Astrocyte (in vitro differentiated cells and primary cell): Measurements from ENCODE around the gene LRRC10B. TPM values are rescaled to one million over a fixed set of nuclear protein-coding genes. Genes with fewer than 3 reads are reported as not detected.

Experiments
- DNase-seq: peaks from one replicate; pipeline ENCODE4 v3.0.0-alpha.2; 2010; ENCODE audit warnings: low read depth
- FAIRE-seq: peaks from 2 replicates; lab custom pipeline; 2011; peaks lifted over from hg19 to GRCh38; lab: Jason Lieb, UNC
- H2AFZ ChIP-seq: 2 replicates; pipeline ENCODE4 v1.6.0; 2012; ENCODE audit warnings: low read depth, low read length, inconsistent platforms
- H3K27ac ChIP-seq: 2 replicates; pipeline ENCODE4 v1.5.1; 2011; ENCODE audit warnings: low read depth, low read length, inconsistent platforms
- H3K27me3 ChIP-seq: 2 replicates; pipeline ENCODE4 v1.6.0; 2011; ENCODE audit warnings: low read length, inconsistent platforms; ENCODE audit not compliant: insufficient read depth
- H3K36me3 ChIP-seq: 2 replicates; pipeline ENCODE4 v1.5.1; 2011; ENCODE audit warnings: low read length, inconsistent platforms; ENCODE audit not compliant: insufficient read depth
- H3K4me1 ChIP-seq: 2 replicates; pipeline ENCODE4 v1.5.1; 2011; ENCODE audit warnings: low read length, inconsistent platforms; ENCODE audit not compliant: insufficient read depth
- H3K4me2 ChIP-seq: 2 replicates; pipeline ENCODE4 v1.6.0; 2012; ENCODE audit warnings: low read length, inconsistent platforms
- H3K4me3 ChIP-seq: 2 replicates; pipeline ENCODE4 v1.5.1; 2011; ENCODE audit warnings: low read depth, mild to moderate bottlenecking, low read length, inconsistent platforms; ENCODE audit not compliant: insufficient read depth
- H3K79me2 ChIP-seq: 2 replicates; pipeline ENCODE4 v1.6.0; 2012; ENCODE audit warnings: mild to moderate bottlenecking, low read length, inconsistent platforms; ENCODE audit not compliant: insufficient read depth
- H3K9ac ChIP-seq: 2 replicates; pipeline ENCODE4 v1.6.0; 2012; ENCODE audit warnings: mild to moderate bottlenecking, low read length, inconsistent platforms
- H3K9me3 ChIP-seq: 2 replicates; pipeline ENCODE4 v1.5.1; 2012; ENCODE audit warnings: low read depth, mild to moderate bottlenecking, low read length, inconsistent platforms; ENCODE audit not compliant: insufficient read depth
- H4K20me1 ChIP-seq: 2 replicates; pipeline ENCODE4 v1.6.0; 2012; ENCODE audit warnings: low read length, inconsistent platforms; ENCODE audit not compliant: insufficient read depth
- H3K27ac Mint-ChIP-seq: one replicate; pipeline ENCODE4 v1.8.0; 2021; ENCODE audit warnings: mild to moderate bottlenecking, mixed read lengths; ENCODE audit not compliant: unreplicated experiment
- H3K27me3 Mint-ChIP-seq: one replicate; pipeline ENCODE4 v1.8.0; 2021; ENCODE audit warnings: low read depth, mixed read lengths; ENCODE audit not compliant: unreplicated experiment
- H3K36me3 Mint-ChIP-seq: one replicate; pipeline ENCODE4 v1.8.0; 2021; ENCODE audit warnings: low read depth, mixed read lengths; ENCODE audit not compliant: unreplicated experiment
- H3K4me1 Mint-ChIP-seq: one replicate; pipeline ENCODE4 v1.8.0; 2021; ENCODE audit warnings: low read depth, mixed read lengths; ENCODE audit not compliant: unreplicated experiment
- H3K4me3 Mint-ChIP-seq: one replicate; pipeline ENCODE4 v1.8.0; 2021; ENCODE audit warnings: mild to moderate bottlenecking, moderate library complexity, mixed read lengths; ENCODE audit not compliant: unreplicated experiment
- H3K9me3 Mint-ChIP-seq: one replicate; pipeline ENCODE4 v1.8.0; 2021; ENCODE audit warnings: mild to moderate bottlenecking, mixed read lengths; ENCODE audit not compliant: unreplicated experiment
- EZH2 ChIP-seq: IDR thresholded peaks from 2 replicates; pipeline ENCODE4 v1.6.1; 2012; ENCODE audit warnings: mild to moderate bottlenecking, low read length, inconsistent platforms; ENCODE audit not compliant: insufficient read depth
- total RNA-seq: library from RNA; stranded (reverse); gene quantifications from 2 replicates; pipeline ENCODE4 v1.2.1, GENCODE V29; 2021
- TF ChIP-seq, protein P1 (sequence below): IDR thresholded peaks from 2 replicates; pipeline ENCODE4 v1.5.1; 2011; ENCODE audit warnings: low read depth, mild to moderate bottlenecking, inconsistent platforms, low read length, moderate library complexity; ENCODE audit not compliant: insufficient read depth

Gene LRRC10B
- total RNA-seq, 1 donor from 2014 or later: 0.09 TPM

DNA sequence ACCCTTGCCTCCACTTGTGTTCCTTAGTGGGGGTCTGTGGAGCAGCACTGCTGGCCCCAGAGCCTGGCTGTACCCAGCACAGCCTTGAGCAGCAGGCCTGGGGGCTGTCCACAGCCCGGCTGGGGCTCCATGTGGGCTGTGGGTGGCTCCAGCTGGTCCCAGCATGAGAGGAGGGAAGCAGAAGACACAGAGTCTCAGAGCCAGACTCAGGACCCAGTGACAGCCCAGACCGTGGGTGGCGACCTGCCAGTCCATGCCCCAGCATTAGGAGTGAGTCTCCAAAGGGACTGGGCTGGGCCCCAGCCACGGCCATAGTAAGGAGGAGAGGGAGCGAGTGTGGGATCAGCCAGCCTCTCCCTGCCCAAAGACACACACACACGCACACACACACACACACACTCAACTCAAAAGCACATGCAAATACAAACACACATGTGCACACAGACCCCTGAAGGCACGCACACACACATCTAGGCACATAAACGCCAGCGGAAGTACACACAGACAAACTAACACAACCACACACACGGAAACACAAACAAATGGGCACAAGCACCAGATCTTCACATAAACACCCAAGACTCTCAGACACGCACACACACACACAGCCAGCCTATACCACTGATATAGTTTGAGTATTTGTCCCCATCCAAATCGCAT is 16.7 kb upstream of the LRRC10B start:
- TF ChIP-seq EZH2: no peak
- TF ChIP-seq, protein P1, sequence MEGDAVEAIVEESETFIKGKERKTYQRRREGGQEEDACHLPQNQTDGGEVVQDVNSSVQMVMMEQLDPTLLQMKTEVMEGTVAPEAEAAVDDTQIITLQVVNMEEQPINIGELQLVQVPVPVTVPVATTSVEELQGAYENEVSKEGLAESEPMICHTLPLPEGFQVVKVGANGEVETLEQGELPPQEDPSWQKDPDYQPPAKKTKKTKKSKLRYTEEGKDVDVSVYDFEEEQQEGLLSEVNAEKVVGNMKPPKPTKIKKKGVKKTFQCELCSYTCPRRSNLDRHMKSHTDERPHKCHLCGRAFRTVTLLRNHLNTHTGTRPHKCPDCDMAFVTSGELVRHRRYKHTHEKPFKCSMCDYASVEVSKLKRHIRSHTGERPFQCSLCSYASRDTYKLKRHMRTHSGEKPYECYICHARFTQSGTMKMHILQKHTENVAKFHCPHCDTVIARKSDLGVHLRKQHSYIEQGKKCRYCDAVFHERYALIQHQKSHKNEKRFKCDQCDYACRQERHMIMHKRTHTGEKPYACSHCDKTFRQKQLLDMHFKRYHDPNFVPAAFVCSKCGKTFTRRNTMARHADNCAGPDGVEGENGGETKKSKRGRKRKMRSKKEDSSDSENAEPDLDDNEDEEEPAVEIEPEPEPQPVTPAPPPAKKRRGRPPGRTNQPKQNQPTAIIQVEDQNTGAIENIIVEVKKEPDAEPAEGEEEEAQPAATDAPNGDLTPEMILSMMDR: no peak
- Mint-ChIP-seq H3K4me3 (no peak overlapping the region), H3K9me3 (peaks cover 2% of the 10 kb centered on the region), H3K27me3 (peaks cover 25% of the 10 kb centered on the region), H3K36me3 (peaks cover 2% of the 10 kb centered on the region), H3K27ac (no peak overlapping the region), H3K4me1 (peaks cover 18% of the 10 kb centered on the region)
- no peaks in the 10 kb centered on the region for H3K79me2 ChIP-seq
- FAIRE-seq (no peak), DNase-seq (no peak)
- H4K20me1 ChIP-seq: no peaks in the 10 kb centered on the region
- no peak overlapping the region for H3K4me2 ChIP-seq
- peaks cover 8% of the 10 kb centered on the region for H3K4me1 ChIP-seq
- no peaks in the 10 kb centered on the region for H3K36me3 ChIP-seq
- no peak overlapping the region for H3K9ac ChIP-seq
- H3K4me3 ChIP-seq: no peak overlapping the region
- no peak overlapping the region for H2AFZ ChIP-seq
- H3K27ac ChIP-seq: no peak overlapping the region
- H3K9me3 ChIP-seq: no peaks in the 10 kb centered on the region
- H3K27me3 ChIP-seq: no peaks in the 10 kb centered on the region

DNA sequence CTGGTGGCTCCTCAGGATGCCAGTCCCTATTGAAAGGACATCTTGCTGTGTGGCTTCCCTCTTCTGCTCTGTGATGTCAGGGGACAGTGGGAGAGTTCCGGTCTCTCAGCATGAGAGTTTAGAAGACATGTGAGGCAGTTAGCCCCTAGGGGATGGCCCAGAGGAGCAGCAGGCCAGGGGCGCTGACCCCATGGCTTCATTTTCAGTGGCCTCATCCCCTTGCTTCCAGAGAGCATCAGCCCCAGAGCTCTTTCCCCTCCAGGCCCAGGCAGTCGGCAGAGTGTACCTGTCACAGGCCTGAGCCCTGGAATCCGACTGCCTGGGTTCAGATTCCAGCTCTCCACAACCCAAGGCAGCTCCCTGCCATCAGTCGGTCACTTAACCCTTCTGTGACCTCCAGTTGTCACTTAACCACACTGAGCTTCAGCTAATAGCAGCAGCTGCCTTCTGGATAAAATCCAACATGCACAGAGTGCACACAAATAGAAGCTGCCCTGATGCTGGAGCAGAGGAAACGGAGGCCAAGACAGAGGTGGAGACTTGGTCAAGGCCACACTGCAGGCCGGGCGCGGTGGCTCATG is 14.1 kb upstream of the LRRC10B start:
- H3K4me3 ChIP-seq: no peak overlapping the region
- DNase-seq (no peak), FAIRE-seq (no peak)
- Mint-ChIP-seq H3K4me1 (peaks cover 11% of the 10 kb centered on the region), H3K27me3 (peaks cover 18% of the 10 kb centered on the region), H3K27ac (no peak overlapping the region), H3K9me3 (no peaks in the 10 kb centered on the region), H3K36me3 (no peaks in the 10 kb centered on the region), H3K4me3 (no peak overlapping the region)
- no peak overlapping the region for H2AFZ ChIP-seq
- no peak overlapping the region for H3K27ac ChIP-seq
- no peaks in the 10 kb centered on the region for H3K27me3 ChIP-seq
- no peak overlapping the region for H3K4me2 ChIP-seq
- H3K79me2 ChIP-seq: no peaks in the 10 kb centered on the region
- TF ChIP-seq EZH2: no peak
- H3K36me3 ChIP-seq: no peaks in the 10 kb centered on the region
- no peak overlapping the region for H3K9ac ChIP-seq
- no peaks in the 10 kb centered on the region for H3K9me3 ChIP-seq
- H4K20me1 ChIP-seq: no peaks in the 10 kb centered on the region
- H3K4me1 ChIP-seq: no peaks in the 10 kb centered on the region

DNA sequence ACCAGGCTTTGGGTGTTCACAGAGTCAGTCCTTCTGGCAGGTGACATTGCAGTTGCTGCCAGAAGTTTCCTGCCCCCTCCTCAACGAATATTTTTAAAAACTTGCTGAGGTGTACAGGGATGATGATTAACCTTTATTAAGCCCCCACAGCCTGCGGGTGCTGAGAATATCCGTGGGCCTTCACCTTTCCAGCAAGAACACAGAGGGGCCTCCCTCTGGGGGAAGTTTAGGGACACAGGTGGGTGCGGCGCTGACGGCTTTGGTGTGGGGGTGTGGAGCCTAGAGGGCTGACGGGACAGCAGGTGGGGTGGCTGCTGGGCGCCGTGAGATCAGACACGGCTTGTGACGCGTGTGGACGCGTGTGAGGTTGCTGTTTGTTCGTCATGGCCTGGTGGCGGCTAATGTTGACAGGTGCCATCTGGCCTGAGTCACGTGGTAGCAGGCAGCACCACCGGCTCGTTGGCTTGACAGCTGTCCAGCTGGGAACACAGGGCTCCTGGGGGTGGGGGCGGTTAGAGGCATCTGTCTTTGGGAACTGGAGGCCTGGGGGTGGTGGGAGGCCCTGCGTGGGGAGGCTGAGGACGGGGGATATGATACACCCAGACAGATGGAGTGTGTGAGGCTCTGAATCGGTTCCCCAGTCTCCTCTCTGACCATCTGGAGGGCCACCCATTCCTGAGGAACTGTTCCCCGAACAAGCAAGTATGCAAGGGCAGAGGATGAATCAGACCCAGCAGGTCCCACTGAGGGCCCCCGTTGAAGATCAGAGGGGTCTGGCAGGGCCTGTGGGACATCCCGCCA is 12.5 kb upstream of the LRRC10B start:
- peaks cover 24% of the 10 kb centered on the region for H3K27me3 Mint-ChIP-seq
- FAIRE-seq (no peak), DNase-seq (no peak)
- Histone ChIP-seq H3K27ac (no peak overlapping the region), H3K27me3 (peaks cover 7% of the 10 kb centered on the region), H3K4me1 (no peaks in the 10 kb centered on the region), H3K4me2 (no peak overlapping the region), H3K79me2 (no peaks in the 10 kb centered on the region), H4K20me1 (no peaks in the 10 kb centered on the region), H2AFZ (no peak overlapping the region), H3K4me3 (no peak overlapping the region), H3K36me3 (no peaks in the 10 kb centered on the region), H3K9ac (no peak overlapping the region), H3K9me3 (no peaks in the 10 kb centered on the region)
- H3K27ac Mint-ChIP-seq: no peak overlapping the region
- peaks cover under 1% of the 10 kb centered on the region for H3K4me1 Mint-ChIP-seq
- H3K4me3 Mint-ChIP-seq: no peak overlapping the region
- TF ChIP-seq EZH2: no peak
- TF ChIP-seq, protein P1: no peak
- no peaks in the 10 kb centered on the region for H3K36me3 Mint-ChIP-seq
- no peaks in the 10 kb centered on the region for H3K9me3 Mint-ChIP-seq
